GM12878 (cell line): ENCODE data around the gene TENT4B. TPM values are rescaled to one million over a fixed set of nuclear protein-coding genes. Genes with fewer than 3 reads are reported as not detected.

ENCODE experiments used
- ATAC-seq: fragments of 200-7000 bp; cut with Tn5 transposase; 3 replicates; pipeline ENCODE4 v1.9.1; 2020; ENCODE audit warnings: mild to moderate bottlenecking, moderate library complexity
- BruUV-seq: library from RNA; stranded (reverse); fragments of 400-500 nt; replicated peaks from 2 replicates; lab custom pipeline; 2021; lab: Mats Ljungman, UMichigan
- CTCF ChIA-PET: fragments of 300-600 bp; sonication (Branson Sonifier 250); formaldehyde crosslinking; extraction: SDS; loops from one replicate; lab custom pipeline; 2021; ENCODE audit warnings: inconsistent platforms; lab: Yijun Ruan, JAX
- POLR2A ChIA-PET: fragments of 350-600 bp; formaldehyde crosslinking; extraction: SDS; loops from one replicate; lab custom pipeline; 2021; ENCODE audit warnings: inconsistent platforms; lab: Charles Lee
- RAD21 ChIA-PET: fragments of 300-600 bp; sonication (Branson Sonifier 250); formaldehyde crosslinking; loops from one replicate; lab custom pipeline; 2023; ENCODE audit warnings: antibody characterized with exemption; ENCODE audit not compliant: unreplicated experiment; lab: Charles Lee
- SMC1A ChIA-PET: fragments of 300-600 bp; sonication (Branson Sonifier 250); formaldehyde crosslinking; loops from one replicate; lab custom pipeline; 2023; ENCODE audit not compliant: unreplicated experiment, uncharacterized antibody; lab: Charles Lee
- DNase-seq: peaks from one replicate; pipeline ENCODE4 v3.0.0-alpha.2; 2011; ENCODE audit warnings: low read depth, low spot score
- FAIRE-seq: peaks from 3 replicates; lab custom pipeline; 2011; peaks lifted over from hg19 to GRCh38; lab: Jason Lieb, UNC
- H2AFZ ChIP-seq: 2 replicates; pipeline ENCODE4 v1.6.0; 2011; ENCODE audit warnings: low read depth, low read length, control low read depth; ENCODE audit not compliant: control insufficient read depth
- H3K27ac ChIP-seq: 2 replicates; pipeline ENCODE4 v1.5.1; 2011; ENCODE audit warnings: control low read depth; ENCODE audit not compliant: control insufficient read depth, insufficient read depth
- H3K27me3 ChIP-seq, 2 experiments: replicated peaks in 1 of 2; 2 replicates each; pipeline versions ENCODE4 v1.6.0 to v1.6.1; 2011; ENCODE audit warnings: low read length in 1 of 2; ENCODE audit not compliant: control insufficient read depth in 2 of 2, insufficient read depth in 2 of 2
- H3K36me3 ChIP-seq, 2 experiments: 2 replicates each; pipeline ENCODE4 v1.5.1; 2011; ENCODE audit warnings: low read length in 1 of 2; ENCODE audit not compliant: control insufficient read depth in 2 of 2, insufficient read depth in 2 of 2
- H3K4me1 ChIP-seq: 2 replicates; pipeline ENCODE4 v1.6.1; 2011; ENCODE audit warnings: mild to moderate bottlenecking, low read length, moderate library complexity, mixed read lengths; ENCODE audit not compliant: control insufficient read depth, insufficient read depth
- H3K4me2 ChIP-seq: 2 replicates; pipeline ENCODE4 v1.6.0; 2011; ENCODE audit warnings: control low read depth; ENCODE audit not compliant: control insufficient read depth, insufficient read depth
- H3K4me3 ChIP-seq: fragments of 200-600 bp; sonication (generic); 2 replicates; pipeline ENCODE4 v1.5.1; 2016
- H3K79me2 ChIP-seq: 2 replicates; pipeline ENCODE4 v1.6.0; 2011; ENCODE audit warnings: low read length; ENCODE audit not compliant: control insufficient read depth, insufficient read depth
- H3K9ac ChIP-seq: 2 replicates; pipeline ENCODE4 v1.8.0; 2011; ENCODE audit warnings: low read length, control low read depth, mixed read lengths; ENCODE audit not compliant: control insufficient read depth, insufficient read depth
- H3K9me3 ChIP-seq: replicated peaks from 3 replicates; pipeline ENCODE4 v1.5.1; 2011; ENCODE audit warnings: mild to moderate bottlenecking, low read length; ENCODE audit not compliant: control insufficient read depth, insufficient read depth
- H4K20me1 ChIP-seq: 2 replicates; pipeline ENCODE4 v1.6.0; 2011; ENCODE audit not compliant: control insufficient read depth, insufficient read depth
- ESRRA ChIP-seq: IDR thresholded peaks from 2 replicates; pipeline ENCODE4 v1.6.1; 2012; ENCODE audit warnings: mild to moderate bottlenecking, low read length, improper control_type of control experiment
- POLR2AphosphoS2 ChIP-seq: IDR thresholded peaks from 2 replicates; pipeline ENCODE4 v1.6.1; 2011; ENCODE audit warnings: low read depth, mild to moderate bottlenecking, low read length, improper control_type of control experiment, moderate library complexity
- STAT3 ChIP-seq: IDR thresholded peaks from 2 replicates; pipeline ENCODE4 v1.6.1; 2011; ENCODE audit warnings: low read depth, low read length, improper control_type of control experiment
- USF2 ChIP-seq: IDR thresholded peaks from 2 replicates; pipeline ENCODE4 v1.6.1; 2011; ENCODE audit warnings: low read depth, low read length, improper control_type of control experiment, borderline replicate concordance
- ZNF217 ChIP-seq: fragments of 450-650 bp; IDR thresholded peaks from 2 replicates; pipeline ENCODE4 v1.6.1; 2017; ENCODE audit warnings: antibody characterized with exemption, mild to moderate bottlenecking
- WGBS: methylation state at CpG from one replicate; pipeline ENCODE4 v1.1.6; 2016; ENCODE audit warnings: low lambda C conversion rate; ENCODE audit not compliant: insufficient replicate concordance, insufficient coverage; ENCODE audit errors: missing lambda C conversion rate; 5-methylcytosine and 5-hydroxymethylcytosine counted together
- in situ Hi-C: fragments of 300-500 bp; cut with MboI; formaldehyde crosslinking; loops from 9 replicates; pipeline ENCODE4 v1.14.3; 2018; ENCODE audit warnings: mixed read lengths
- intact Hi-C: fragments of 100-400 bp; cut with micrococcal nuclease; formaldehyde crosslinking; loops from one replicate; pipeline ENCODE4 v1.14.2; 2022; ENCODE audit not compliant: unreplicated experiment
- polyA plus RNA-seq, 11 experiments: library from polyadenylated mRNA; depleted of rRNA in 4 of 11; unstranded in 6 of 11; stranded (reverse) in 5 of 11; fragments of >200 nt; fragmentation: Nextera tagmentation in 4 of 11; fragmentation: Illumina TruSeq in 1 of 11; extraction: Ambion mirVana in 4 of 11; extraction: Trizol in 1 of 11; gene quantifications; 1 replicate in 1 of 11; 2 replicates in 10 of 11; pipeline versions ENCODE4 v1.2.1 to v1.2.3, GENCODE V29; 2011 to 2016; ENCODE audit warnings: inconsistent platforms in 2 of 11, missing spikeins in 2 of 11, low read depth in 1 of 11
- total RNA-seq, 4 experiments: library from RNA; depleted of rRNA in 3 of 4; stranded (reverse); fragments of >200 nt in 3 of 4; fragmentation: Illumina TruSeq in 1 of 4; extraction: Trizol in 1 of 4; gene quantifications; 2 replicates each; pipeline versions ENCODE4 v1.2.1 to v1.2.3, GENCODE V29; 2013 to 2021

TENT4B gene
- total and polyA plus RNA-seq, 10 of the 15 experiments (the other 5 are each of a cell fraction or from before 2014, with no cell fraction given), result 4.4 to 16.7 (median 10.8) TPM

DNA sequence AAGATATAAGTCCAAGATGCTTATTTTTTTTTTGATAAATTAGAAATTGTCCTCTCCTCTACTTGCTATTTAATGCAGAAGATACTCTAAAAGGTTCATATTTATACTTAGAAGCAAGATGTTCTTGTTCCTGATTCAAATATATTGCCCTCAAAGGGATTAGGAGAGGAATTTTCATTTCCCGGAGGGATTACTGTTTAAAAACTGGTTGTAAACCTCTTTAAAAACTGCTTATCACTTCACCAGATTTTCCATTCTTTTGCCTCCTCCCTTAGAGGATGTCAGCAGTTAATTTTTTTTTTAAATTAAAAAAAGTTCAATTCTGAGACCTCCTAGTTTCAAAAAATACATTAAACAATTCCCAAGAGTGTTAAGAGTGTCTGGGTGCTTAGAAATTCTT, 2.8 kb downstream of the TENT4B start (continued):
- TF ChIP-seq USF2, result no peak
- TF ChIP-seq STAT3, result no peak
- no peak for TF ChIP-seq POLR2AphosphoS2

DNA sequence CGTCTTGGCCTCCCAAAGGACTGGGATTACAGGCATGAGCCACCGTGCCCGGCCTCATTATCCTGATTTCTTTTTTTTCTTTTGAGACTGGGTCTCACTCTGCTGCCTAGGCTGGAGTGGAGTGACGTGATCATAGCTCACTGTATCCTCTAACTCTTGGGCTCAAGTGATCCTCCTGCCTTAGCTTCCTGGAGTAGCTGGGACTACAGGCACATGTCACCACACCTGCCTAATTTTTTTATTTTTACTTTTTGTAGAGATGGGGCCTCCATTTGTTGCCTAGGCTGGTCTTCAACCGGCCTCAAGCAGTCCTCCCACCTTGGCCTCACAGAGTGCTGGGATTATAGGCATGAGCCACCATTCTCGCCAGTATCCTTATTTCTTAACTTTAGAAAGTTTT, 3.5 kb downstream of the TENT4B start:
- in situ Hi-C loops, result no loop called here
- SMC1A ChIA-PET, result interaction anchor here (1.0 to 3.4 kb wide), 11 partner anchors 10 to 131 kb away, joined by 4 to 44 read pairs (median 6); partner anchors contain the start of gene CNEP1R1
- ATAC-seq (no peak), FAIRE-seq (no peak), DNase-seq (no peak)
- Histone ChIP-seq H3K4me2 (0 out of 2 replicates have a peak overlapping the region, but pooled peaks have one; percentile 17), H2AFZ (no peak overlapping the region), H3K4me3 (peak overlapping the region; percentile 87), H3K79me2 (peaks cover 75% of the 10 kb centered on the region), H3K9me3 (no peaks in the 10 kb centered on the region), H3K9ac (no peak overlapping the region), H3K27ac (no peak overlapping the region), H3K4me1 (peaks cover 6% of the 10 kb centered on the region), H4K20me1 (peaks cover 7% of the 10 kb centered on the region; the same call in 1 of the 2 replicates), H3K27me3 (no peaks in the 10 kb centered on the region), H3K36me3 (no peaks in the 10 kb centered on the region)
- WGBS, result 89% methylated on average over 6 of the region's 6 CpGs
- POLR2A ChIA-PET, result interaction anchor here (0.9 to 2.4 kb wide), 4 partner anchors 10 to 89 kb away, joined by 3 to 13 read pairs (median 3); no protein-coding TSS in a partner anchor
- intact Hi-C loops, result loop anchor here (5.0 to 10.0 kb wide), 3 partner anchors 36 to 588 kb away; partner anchors contain the start of gene CYLD
- CTCF ChIA-PET, result interaction anchor here (0.7 to 3.5 kb wide), 8 partner anchors 10 to 171 kb away, joined by 3 to 48 read pairs (median 5); partner anchors contain the start of gene CNEP1R1
- RAD21 ChIA-PET, result interaction anchor here (0.9 to 3.4 kb wide), 3 partner anchors 35 to 54 kb away, joined by 3 to 22 read pairs (median 3); no protein-coding TSS in a partner anchor
- TF ChIP-seq ESRRA (no peak), ZNF217 (0 out of 2 replicates have a peak, but pooled peaks have one; percentile 26)
- BruUV-seq, result no TSS peak
